K562 (cell line): Measurements from ENCODE around the gene ZNF575.

Experiments
- ARID4B ChIP-seq: sonication (generic); formaldehyde crosslinking; IDR thresholded peaks from 2 replicates; pipeline ENCODE4 v1.8.0; 2022; ENCODE audit warnings: mild to moderate bottlenecking, missing genetic modification reagents
- CTCF ChIP-seq, 3 experiments: IDR thresholded peaks in 2 of 3; conservative IDR thresholded peaks in 1 of 3; 2 replicates each; pipeline ENCODE4 v1.5.1; 2011 to 2012; ENCODE audit warnings: low read length in 3 of 3, mild to moderate bottlenecking in 3 of 3, control low read depth in 2 of 3, improper control_type of control experiment in 1 of 3, inconsistent platforms in 1 of 3, low read depth in 1 of 3, mixed read lengths in 1 of 3, moderate library complexity in 1 of 3; ENCODE audit not compliant: insufficient read depth in 2 of 3
- ETV1 ChIP-seq: fragments of 450-650 bp; conservative IDR thresholded peaks from 2 replicates; pipeline ENCODE4 v1.6.1; 2016; ENCODE audit warnings: missing genetic modification characterization, control low read depth, low read depth, missing compliant biosample characterization
- EZH2 ChIP-seq: IDR thresholded peaks from 2 replicates; pipeline ENCODE4 v1.6.1; 2012; ENCODE audit warnings: low read depth, mild to moderate bottlenecking, inconsistent platforms, low read length, borderline replicate concordance
- MYNN ChIP-seq, 2 experiments: sonication (generic); formaldehyde crosslinking in 1 of 2; IDR thresholded peaks; 2 replicates each; pipeline versions ENCODE4 v1.5.0 to v1.6.1; 2016 to 2020; ENCODE audit warnings: antibody characterized with exemption in 1 of 2, missing genetic modification reagents in 1 of 2
- PHF21A ChIP-seq: fragments of 450-650 bp; IDR thresholded peaks from 2 replicates; pipeline ENCODE4 v1.6.1; 2017; ENCODE audit warnings: low read depth, borderline replicate concordance
- PHF8 ChIP-seq: fragments of 200-600 bp; sonication (generic); IDR thresholded peaks from 2 replicates; pipeline ENCODE4 v1.6.1; 2012; ENCODE audit warnings: mixed run types, mild to moderate bottlenecking, inconsistent platforms, low read length, moderate library complexity, borderline replicate concordance
- POLR2A ChIP-seq: fragments of 450-650 bp; conservative IDR thresholded peaks from 2 replicates; pipeline ENCODE4 v1.6.1; 2016
- SRSF7 ChIP-seq: fragments of 200-400 bp; formaldehyde crosslinking; optimal IDR thresholded peaks from 2 replicates; pipeline ENCODE3; 2017; ENCODE audit warnings: mild to moderate bottlenecking, low read depth, low read length
- TARDBP ChIP-seq: fragments of 450-650 bp; IDR thresholded peaks from 2 replicates; pipeline ENCODE4 v1.6.1; 2016
- THAP7 ChIP-seq: fragments of 250-450 bp; sonication (Bioruptor Pico); IDR thresholded peaks from 2 replicates; pipeline ENCODE4 v1.5.0; 2021
- ZNF644 ChIP-seq: fragments of 200-800 bp; sonication (Bioruptor generic); IDR thresholded peaks from 2 replicates; pipeline ENCODE4 v1.6.1; 2016; ENCODE audit warnings: low read depth, missing genetic modification characterization, missing compliant biosample characterization
- ZNF830 ChIP-seq: fragments of 250-450 bp; sonication (Bioruptor Pico); IDR thresholded peaks from 2 replicates; pipeline ENCODE4 v1.5.0; 2021; ENCODE audit warnings: mild to moderate bottlenecking
- TF ChIP-seq, protein P1 (sequence below): IDR thresholded peaks from 2 replicates; pipeline ENCODE4 v1.6.1; 2016; ENCODE audit warnings: missing genetic modification characterization, missing compliant biosample characterization

GRCh38 chr19:43575156-43575950 lies 42.4 kb downstream of the ZNF575 start, which contains the start of the genes PINLYP and XRCC1:
- TF ChIP-seq CTCF (IDR thresholded peaks at IDR 0.05 in 2 of 3, conservative IDR thresholded peaks at IDR 0.05 in 1 of 3; ENCODE audit: insufficient read depth in 2 of 3, low read depth in 1 of 3, low read length in 3 of 3) (no peak), EZH2 (no peak), POLR2A (peak; percentile 74), ARID4B (CRISPR knock-in tag) (peak; percentile 86; the same call in 1 of the 2 replicates), ETV1 (tag) (peak; percentile 14; the same call in 1 of the 2 replicates), ZNF830 (CRISPR knock-in tag) (no peak), TARDBP (no peak), SRSF7 (no peak), PHF21A (no peak), PHF8 (peak; percentile 87), MYNN (IDR thresholded peaks at IDR 0.05) (no peak), MYNN (CRISPR knock-in tag; IDR thresholded peaks at IDR 0.05) (no peak), ZNF644 (no peak), THAP7 (CRISPR knock-in tag) (no peak)
- TF ChIP-seq, protein P1, sequence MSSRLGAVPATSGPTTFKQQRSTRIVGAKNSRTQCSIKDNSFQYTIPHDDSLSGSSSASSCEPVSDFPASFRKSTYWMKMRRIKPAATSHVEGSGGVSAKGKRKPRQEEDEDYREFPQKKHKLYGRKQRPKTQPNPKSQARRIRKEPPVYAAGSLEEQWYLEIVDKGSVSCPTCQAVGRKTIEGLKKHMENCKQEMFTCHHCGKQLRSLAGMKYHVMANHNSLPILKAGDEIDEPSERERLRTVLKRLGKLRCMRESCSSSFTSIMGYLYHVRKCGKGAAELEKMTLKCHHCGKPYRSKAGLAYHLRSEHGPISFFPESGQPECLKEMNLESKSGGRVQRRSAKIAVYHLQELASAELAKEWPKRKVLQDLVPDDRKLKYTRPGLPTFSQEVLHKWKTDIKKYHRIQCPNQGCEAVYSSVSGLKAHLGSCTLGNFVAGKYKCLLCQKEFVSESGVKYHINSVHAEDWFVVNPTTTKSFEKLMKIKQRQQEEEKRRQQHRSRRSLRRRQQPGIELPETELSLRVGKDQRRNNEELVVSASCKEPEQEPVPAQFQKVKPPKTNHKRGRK (tag): no peak
